PC-9 (cell line): ENCODE measurements around the gene ADGRD1. TPM values are rescaled to one million over a fixed set of nuclear protein-coding genes. Genes with fewer than 3 reads are reported as not detected.

ENCODE experiments used
- BruUV-seq: library from RNA; stranded (reverse); fragments of 400-500 nt; replicated peaks from 2 replicates; lab custom pipeline; 2021; lab: Mats Ljungman, UMichigan
- CTCF ChIA-PET: fragments of 300-600 bp; sonication (Branson Sonifier 250); formaldehyde crosslinking; loops from one replicate; lab custom pipeline; 2022; ENCODE audit warnings: antibody characterized with exemption; lab: Charles Lee
- POLR2A ChIA-PET: fragments of 300-600 bp; sonication (Branson Sonifier 250); formaldehyde crosslinking; loops from one replicate; lab custom pipeline; 2022; ENCODE audit warnings: antibody characterized with exemption; ENCODE audit not compliant: unreplicated experiment; lab: Charles Lee
- DNase-seq, 2 experiments: peaks; one replicate each; pipeline versions ENCODE4 v3.0.0 to v3.0.0-alpha.2; 2015 to 2022; ENCODE audit warnings: mixed read lengths in 1 of 2
- H2AFZ ChIP-seq: fragments of 200-600 bp; sonication (generic); 2 replicates; pipeline ENCODE4 v1.8.1; 2017; ENCODE audit warnings: antibody characterized with exemption
- H3F3A ChIP-seq: fragments of 200-600 bp; sonication (generic); 2 replicates; pipeline ENCODE4 v1.8.1; 2017; ENCODE audit warnings: antibody characterized with exemption, mild to moderate bottlenecking, low read depth; ENCODE audit not compliant: insufficient read depth
- H3K27ac ChIP-seq: fragments of 200-600 bp; sonication (generic); 2 replicates; pipeline ENCODE4 v1.6.1; 2016; ENCODE audit warnings: mixed run types
- H3K27me3 ChIP-seq: fragments of 200-600 bp; sonication (generic); 2 replicates; pipeline ENCODE4 v1.6.1; 2016; ENCODE audit warnings: low read depth, mixed run types; ENCODE audit not compliant: insufficient read depth
- H3K36me3 ChIP-seq: fragments of 200-600 bp; sonication (generic); 2 replicates; pipeline ENCODE4 v1.6.1; 2016; ENCODE audit warnings: low read depth, mixed run types
- H3K4me1 ChIP-seq: fragments of 200-600 bp; sonication (generic); replicated peaks from 2 replicates; pipeline ENCODE4 v1.6.1; 2016; ENCODE audit warnings: mixed run types; ENCODE audit not compliant: insufficient read depth
- H3K4me2 ChIP-seq: fragments of 200-600 bp; sonication (generic); 2 replicates; pipeline ENCODE4 v1.6.1; 2017; ENCODE audit warnings: mixed run types
- H3K4me3 ChIP-seq: fragments of 200-600 bp; sonication (generic); 2 replicates; pipeline ENCODE4 v1.6.1; 2016; ENCODE audit warnings: mixed run types
- H3K79me2 ChIP-seq: fragments of 200-600 bp; sonication (generic); 2 replicates; pipeline ENCODE4 v1.6.1; 2017; ENCODE audit warnings: low read depth, mixed run types
- H3K9me2 ChIP-seq: fragments of 200-600 bp; sonication (generic); 2 replicates; pipeline ENCODE4 v1.8.1; 2017; ENCODE audit warnings: mild to moderate bottlenecking; ENCODE audit not compliant: insufficient read depth
- H3K9me3 ChIP-seq: fragments of 200-600 bp; sonication (generic); 2 replicates; pipeline ENCODE4 v1.8.1; 2016; ENCODE audit warnings: low read depth; ENCODE audit not compliant: insufficient read depth
- H4K20me1 ChIP-seq: fragments of 200-600 bp; sonication (generic); 2 replicates; pipeline ENCODE4 v1.8.1; 2017; ENCODE audit not compliant: insufficient read depth
- CTCF ChIP-seq: fragments of 200-600 bp; sonication (generic); conservative IDR thresholded peaks from 2 replicates; pipeline ENCODE4 v1.6.1; 2017; ENCODE audit warnings: mixed run types, antibody characterized with exemption, mild to moderate bottlenecking, moderate library complexity
- EZH2 ChIP-seq: fragments of 200-600 bp; sonication (generic); IDR thresholded peaks from 2 replicates; pipeline ENCODE4 v1.8.0; 2017; ENCODE audit warnings: antibody characterized with exemption, low read depth
- intact Hi-C: fragments of 100-400 bp; cut with micrococcal nuclease; formaldehyde crosslinking; loops from one replicate; pipeline ENCODE4 v1.10.0; 2022; ENCODE audit not compliant: unreplicated experiment
- total RNA-seq: library from RNA; stranded (reverse); gene quantifications from 2 replicates; pipeline ENCODE4 v1.2.3, GENCODE V29; 2021

ADGRD1 gene
- total RNA-seq, 1 experiment from 2014 or later = not detected

GRCh38 chr12:130988751-130989150 is 35.0 kb downstream of the ADGRD1 start:
- POLR2A ChIA-PET = no interaction called here
- no TSS peak for BruUV-seq
- H3K4me3 ChIP-seq = no peak overlapping the region
- TF ChIP-seq EZH2 = no peak
- TF ChIP-seq CTCF = no peak
- no peaks in the 10 kb centered on the region for H4K20me1 ChIP-seq
- H3K79me2 ChIP-seq = no peaks in the 10 kb centered on the region
- DNase-seq = no peak
- no peaks in the 10 kb centered on the region for H3K4me1 ChIP-seq
- no peaks in the 10 kb centered on the region for H3K9me2 ChIP-seq
- peaks cover 79% of the 10 kb centered on the region for H3K27me3 ChIP-seq
- H3K36me3 ChIP-seq = no peaks in the 10 kb centered on the region
- H3F3A ChIP-seq = no peaks in the 10 kb centered on the region
- H2AFZ ChIP-seq = no peak overlapping the region
- CTCF ChIA-PET = no interaction called here
- H3K9me3 ChIP-seq = no peaks in the 10 kb centered on the region
- no peak overlapping the region for H3K27ac ChIP-seq
- H3K4me2 ChIP-seq = no peak overlapping the region
- intact Hi-C loops = no loop called here

GRCh38 chr12:130989391-130989790 is 35.7 kb downstream of the ADGRD1 start:
- BruUV-seq = no TSS peak

GRCh38 chr12:130990034-130990433 is 36.3 kb downstream of the ADGRD1 start:
- Histone ChIP-seq H3K4me2 (no peak overlapping the region), H3K9me2 (no peaks in the 10 kb centered on the region), H3F3A (no peaks in the 10 kb centered on the region), H3K9me3 (no peaks in the 10 kb centered on the region), H3K4me3 (no peak overlapping the region), H3K27me3 (peaks cover 79% of the 10 kb centered on the region), H4K20me1 (no peaks in the 10 kb centered on the region), H3K27ac (no peak overlapping the region), H2AFZ (no peak overlapping the region), H3K4me1 (no peaks in the 10 kb centered on the region), H3K36me3 (no peaks in the 10 kb centered on the region), H3K79me2 (no peaks in the 10 kb centered on the region)
- intact Hi-C loops = no loop called here
- BruUV-seq = no TSS peak
- CTCF ChIA-PET = no interaction called here
- no peak for DNase-seq
- POLR2A ChIA-PET = no interaction called here
- TF ChIP-seq CTCF (no peak), EZH2 (no peak)

More at GRCh38 chr12:130989391-130989790, 35.7 kb downstream of the ADGRD1 start:
- ChIA-PET POLR2A (no interaction called here), CTCF (no interaction called here)
- no peak for TF ChIP-seq EZH2
- no peak for DNase-seq
- H4K20me1 ChIP-seq = no peaks in the 10 kb centered on the region
- no peak overlapping the region for H3K4me3 ChIP-seq
- H2AFZ ChIP-seq = no peak overlapping the region
- peaks cover 79% of the 10 kb centered on the region for H3K27me3 ChIP-seq
- H3K79me2 ChIP-seq = no peaks in the 10 kb centered on the region
- no peak overlapping the region for H3K4me2 ChIP-seq
- H3K36me3 ChIP-seq = no peaks in the 10 kb centered on the region
- H3F3A ChIP-seq = no peaks in the 10 kb centered on the region
- H3K4me1 ChIP-seq = no peaks in the 10 kb centered on the region
- no peaks in the 10 kb centered on the region for H3K9me2 ChIP-seq
- intact Hi-C loops = no loop called here
- H3K9me3 ChIP-seq = no peaks in the 10 kb centered on the region
- H3K27ac ChIP-seq = no peak overlapping the region

GRCh38 chr12:130992448-130992847 is 38.7 kb downstream of the ADGRD1 start:
- no peak for DNase-seq
- H4K20me1 ChIP-seq = no peaks in the 10 kb centered on the region
- no peak for TF ChIP-seq CTCF
- TF ChIP-seq EZH2 = no peak
- no peak overlapping the region for H3K27ac ChIP-seq
- H3K27me3 ChIP-seq = peaks cover 74% of the 10 kb centered on the region
- CTCF ChIA-PET = no interaction called here
- POLR2A ChIA-PET = no interaction called here
- intact Hi-C loops = no loop called here
- H3K79me2 ChIP-seq = no peaks in the 10 kb centered on the region
- H3K36me3 ChIP-seq = no peaks in the 10 kb centered on the region
- H3K9me2 ChIP-seq = no peaks in the 10 kb centered on the region
- H3K4me2 ChIP-seq = no peak overlapping the region
- H3K4me3 ChIP-seq = no peak overlapping the region
- no peaks in the 10 kb centered on the region for H3F3A ChIP-seq
- BruUV-seq = no TSS peak
- no peak overlapping the region for H2AFZ ChIP-seq
- no peaks in the 10 kb centered on the region for H3K4me1 ChIP-seq
- H3K9me3 ChIP-seq = no peaks in the 10 kb centered on the region
